Measurements from ENCODE around the gene DNAJB6.

- TF ChIP-seq REST (IDR thresholded peaks at IDR 0.05; ENCODE audit: low read depth) (no peak), POLR2AphosphoS5 (IDR thresholded peaks at IDR 0.05; ENCODE audit: low read depth, low read length) (no peak), SP1 (IDR thresholded peaks at IDR 0.05; ENCODE audit: low read depth) (no peak), YY1 (IDR thresholded peaks at IDR 0.05; ENCODE audit: extremely low read depth, insufficient replicate concordance, low read depth, low read length) (no peak), CTCF (IDR thresholded peaks at IDR 0.05 in 2 of 3, conservative IDR thresholded peaks at IDR 0.05 in 1 of 3; ENCODE audit: borderline replicate concordance in 1 of 3, insufficient read depth in 1 of 3, low read depth in 2 of 3, low read length in 2 of 3) (no peak), POLR2A (IDR thresholded peaks at IDR 0.05; ENCODE audit: borderline replicate concordance, extremely low read depth, insufficient read depth, insufficient read length) (no peak), CEBPB (IDR thresholded peaks at IDR 0.05; ENCODE audit: low read depth) (no peak), EGR1 (IDR thresholded peaks at IDR 0.05; ENCODE audit: low read depth) (no peak), MAX (IDR thresholded peaks at IDR 0.05) (no peak), EZH2 (IDR thresholded peaks at IDR 0.05) (no peak), JUND (IDR thresholded peaks at IDR 0.05) (no peak), FOSL1 (IDR thresholded peaks at IDR 0.05; ENCODE audit: low read depth) (no peak), SRF (IDR thresholded peaks at IDR 0.05; ENCODE audit: low read depth) (no peak), ELF1 (IDR thresholded peaks at IDR 0.05; ENCODE audit: borderline replicate concordance, low read depth) (no peak)
Measured at GRCh38 chr7:157293413-157293788, 43.4 kb upstream of the DNAJB6 start.
